CD4-positive, alpha-beta memory T cell (primary cell): Measurements from ENCODE around the gene LRP10. TPM values are rescaled to one million over a fixed set of nuclear protein-coding genes. Genes with fewer than 3 reads are reported as not detected.

Source experiments
- CTCF ChIA-PET: fragments of 350-600 bp; sonication (Branson Sonifier 250); formaldehyde crosslinking; loops from one replicate; lab custom pipeline; 2021; ENCODE audit warnings: inconsistent platforms; ENCODE audit not compliant: partially characterized antibody; lab: Charles Lee
- POLR2A ChIA-PET: fragments of 350-600 bp; sonication (Branson Sonifier 250); formaldehyde crosslinking; loops from one replicate; lab custom pipeline; 2021; ENCODE audit not compliant: partially characterized antibody; lab: Charles Lee
- DNase-seq, 5 donors: peaks; one replicate each; pipeline versions ENCODE4 v3.0.0 to v3.0.0-alpha.2; 2020 to 2022; ENCODE audit warnings: mixed read lengths in 1 of 5
- H3K27ac ChIP-seq: one replicate; pipeline ENCODE4 v1.7.0; 2013; ENCODE audit warnings: low read depth, low read length
- H3K27me3 ChIP-seq: 2 replicates; pipeline ENCODE4 v1.7.0; 2013; ENCODE audit warnings: mild to moderate bottlenecking, low read length, moderate library complexity; ENCODE audit not compliant: insufficient read depth
- H3K36me3 ChIP-seq: 2 replicates; pipeline ENCODE4 v1.7.0; 2013; ENCODE audit warnings: mild to moderate bottlenecking, low read length, moderate library complexity; ENCODE audit not compliant: insufficient read depth
- H3K4me1 ChIP-seq: 2 replicates; pipeline ENCODE4 v1.7.0; 2013; ENCODE audit warnings: mild to moderate bottlenecking, low read length, moderate library complexity; ENCODE audit not compliant: insufficient read depth
- H3K4me3 ChIP-seq, 2 donors: one replicate each; pipeline ENCODE4 v1.7.0; 2013; ENCODE audit warnings: low read length in 2 of 2, mild to moderate bottlenecking in 1 of 2
- H3K9me3 ChIP-seq, 2 donors: one replicate each; pipeline ENCODE4 v1.7.0; 2013; ENCODE audit warnings: low read length in 2 of 2, control low read depth in 1 of 2; ENCODE audit not compliant: control insufficient read depth in 1 of 2
- H3K27ac Mint-ChIP-seq, 7 donors: one replicate each; pipeline ENCODE4 v1.8.0; 2020 to 2021; ENCODE audit warnings: mixed read lengths in 7 of 7, mild to moderate bottlenecking in 6 of 7, inconsistent platforms in 3 of 7, moderate library complexity in 3 of 7
- H3K27me3 Mint-ChIP-seq, 2 donors: one replicate each; pipeline ENCODE4 v1.8.0; 2020 to 2021; ENCODE audit warnings: mixed read lengths in 2 of 2
- H3K36me3 Mint-ChIP-seq, 2 donors: one replicate each; pipeline ENCODE4 v1.8.0; 2020 to 2021; ENCODE audit warnings: mixed read lengths in 2 of 2, inconsistent platforms in 1 of 2, mild to moderate bottlenecking in 1 of 2
- H3K4me1 Mint-ChIP-seq, 4 donors: one replicate each; pipeline ENCODE4 v1.8.0; 2020 to 2021; ENCODE audit warnings: mixed read lengths in 4 of 4, mild to moderate bottlenecking in 1 of 4
- H3K4me3 Mint-ChIP-seq, 8 donors: one replicate each; pipeline ENCODE4 v1.8.0; 2020 to 2021; ENCODE audit warnings: mixed read lengths in 8 of 8, mild to moderate bottlenecking in 7 of 8, moderate library complexity in 6 of 8, inconsistent platforms in 3 of 8
- H3K9me3 Mint-ChIP-seq, 8 donors: one replicate each; pipeline ENCODE4 v1.8.0; 2020 to 2021; ENCODE audit warnings: mixed read lengths in 8 of 8, mild to moderate bottlenecking in 5 of 8, inconsistent platforms in 3 of 8, moderate library complexity in 1 of 8
- intact Hi-C: fragments of 100-400 bp; cut with micrococcal nuclease; formaldehyde crosslinking; loops from one replicate; pipeline ENCODE4 v1.15.1; 2023
- polyA plus RNA-seq, 2 donors: library from polyadenylated mRNA; unstranded; fragments of 300-500 nt; fragmentation: Illumina TruSeq; gene quantifications; one replicate each; pipeline ENCODE4 v1.2.3, GENCODE V29; 2021
- total RNA-seq, 2 experiments: library from RNA; stranded (reverse); gene quantifications; one replicate each; pipeline ENCODE4 v1.2.3, GENCODE V29; 2021

LRP10 gene
- total and polyA plus RNA-seq, 4 experiments from 2014 or later = 92.0 to 118 (median 95.6) TPM

GRCh38 chr14:22843123-22843925 is 28.2 kb upstream of the LRP10 start:
- no peaks in the 10 kb centered on the region for H3K4me1 Mint-ChIP-seq
- no peaks in the 10 kb centered on the region for H3K9me3 Mint-ChIP-seq
- CTCF ChIA-PET = interaction anchor here (1.2 to 3.1 kb wide), 5 partner anchors 10 to 273 kb away, joined by 3 to 13 read pairs (median 5); no protein-coding TSS in a partner anchor
- no peaks in the 10 kb centered on the region for H3K9me3 ChIP-seq
- H3K27ac Mint-ChIP-seq = no peak overlapping the region
- no peaks in the 10 kb centered on the region for H3K4me1 ChIP-seq
- no peak overlapping the region for H3K27ac ChIP-seq
- no peak for DNase-seq
- H3K4me3 Mint-ChIP-seq = no peak overlapping the region
- peaks cover 6% of the 10 kb centered on the region for H3K27me3 ChIP-seq
- intact Hi-C loops = no loop called here
- H3K27me3 Mint-ChIP-seq = peaks cover 7 to 23% of the 10 kb centered on the region in 2 donors
- H3K36me3 Mint-ChIP-seq = no peaks in the 10 kb centered on the region
- no peaks in the 10 kb centered on the region for H3K36me3 ChIP-seq
- POLR2A ChIA-PET = no interaction called here
- H3K4me3 ChIP-seq = no peak overlapping the region

GRCh38 chr14:22844221-22845102 is 27.1 kb upstream of the LRP10 start:
- H3K27me3 Mint-ChIP-seq = peaks cover 3 to 14% of the 10 kb centered on the region in 2 donors
- no peak overlapping the region for H3K27ac Mint-ChIP-seq
- Histone ChIP-seq H3K4me3 (no peak overlapping the region), H3K27me3 (no peaks in the 10 kb centered on the region), H3K9me3 (no peaks in the 10 kb centered on the region), H3K27ac (no peak overlapping the region), H3K36me3 (no peaks in the 10 kb centered on the region), H3K4me1 (no peaks in the 10 kb centered on the region)
- no peak for DNase-seq
- intact Hi-C loops = no loop called here
- H3K9me3 Mint-ChIP-seq = peaks cover 0 to 1% (median 0%) of the 10 kb centered on the region in 8 donors
- no peaks in the 10 kb centered on the region for H3K36me3 Mint-ChIP-seq
- ChIA-PET CTCF (interaction anchor here (0.8 to 3.1 kb wide), 6 partner anchors 9 to 274 kb away, joined by 3 to 13 read pairs (median 4); no protein-coding TSS in a partner anchor), POLR2A (interaction anchor here (1.2 kb wide), 1 partner anchor 44 kb away, joined by 6 read pairs; no protein-coding TSS in a partner anchor)
- H3K4me3 Mint-ChIP-seq = no peak overlapping the region
- no peaks in the 10 kb centered on the region for H3K4me1 Mint-ChIP-seq

DNA sequence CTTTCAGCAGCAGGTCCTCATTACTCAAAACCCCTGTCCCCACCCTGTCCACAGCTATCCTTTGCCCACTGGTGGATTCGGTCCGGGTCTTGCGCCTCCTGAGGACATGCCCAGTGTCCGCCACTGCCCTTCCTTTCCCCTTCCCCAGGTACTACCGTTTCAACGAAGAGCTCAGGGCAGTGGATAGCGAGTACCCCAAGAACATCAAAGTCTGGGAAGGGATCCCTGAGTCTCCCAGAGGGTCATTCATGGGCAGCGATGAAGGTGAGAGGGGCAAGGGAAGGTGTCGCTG is 26.5 kb upstream of the LRP10 start:
- ChIA-PET CTCF (interaction anchor here (0.8 to 3.1 kb wide), 6 partner anchors 8 to 274 kb away, joined by 3 to 13 read pairs (median 4); no protein-coding TSS in a partner anchor), POLR2A (interaction anchor here (1.2 kb wide), 1 partner anchor 44 kb away, joined by 6 read pairs; no protein-coding TSS in a partner anchor)
- intact Hi-C loops = no loop called here
- Mint-ChIP-seq H3K9me3 (peaks cover 0 to 1% (median 0%) of the 10 kb centered on the region in 8 donors), H3K27me3 (peaks cover 3 to 13% of the 10 kb centered on the region in 2 donors), H3K4me1 (no peaks in the 10 kb centered on the region), H3K4me3 (no peak overlapping the region), H3K36me3 (no peaks in the 10 kb centered on the region), H3K27ac (no peak overlapping the region)
- Histone ChIP-seq H3K4me3 (no peak overlapping the region), H3K9me3 (no peaks in the 10 kb centered on the region), H3K36me3 (no peaks in the 10 kb centered on the region), H3K27me3 (no peaks in the 10 kb centered on the region), H3K27ac (no peak overlapping the region), H3K4me1 (no peaks in the 10 kb centered on the region)
- DNase-seq = no peak

DNA sequence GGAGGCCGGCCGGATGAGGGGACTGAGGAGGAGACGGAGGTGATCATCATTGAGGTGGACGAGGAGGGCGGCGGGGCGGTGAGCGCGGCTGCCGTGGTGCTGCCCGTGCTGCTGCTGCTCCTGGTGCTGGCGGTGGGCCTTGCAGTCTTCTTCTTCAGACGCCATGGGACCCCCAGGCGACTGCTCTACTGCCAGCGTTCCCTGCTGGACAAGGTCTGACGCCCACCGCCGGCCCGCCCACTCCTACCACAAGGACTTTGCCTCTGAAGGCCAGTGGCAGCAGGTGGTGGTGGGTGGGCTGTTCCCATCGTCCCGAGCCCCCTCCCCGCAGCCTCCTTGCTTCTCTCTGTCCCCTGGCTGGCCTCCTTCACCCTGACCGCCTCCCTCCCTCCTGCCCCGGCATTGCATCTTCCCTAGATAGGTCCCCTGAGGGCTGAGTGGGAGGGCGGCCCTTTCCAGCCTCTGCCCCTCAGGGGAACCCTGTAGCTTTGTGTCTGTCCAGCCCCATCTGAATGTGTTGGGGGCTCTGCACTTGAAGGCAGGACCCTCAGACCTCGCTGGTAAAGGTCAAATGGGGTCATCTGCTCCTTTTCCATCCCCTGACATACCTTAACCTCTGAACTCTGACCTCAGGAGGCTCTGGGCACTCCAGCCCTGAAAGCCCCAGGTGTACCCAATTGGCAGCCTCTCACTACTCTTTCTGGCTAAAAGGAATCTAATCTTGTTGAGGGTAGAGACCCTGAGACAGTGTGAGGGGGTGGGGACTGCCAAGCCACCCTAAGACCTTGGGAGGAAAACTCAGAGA is 25.5 kb upstream of the LRP10 start:
- ChIA-PET CTCF (interaction anchor here (0.8 to 2.0 kb wide), 3 partner anchors 9 to 56 kb away, joined by 3 to 6 read pairs (median 4); no protein-coding TSS in a partner anchor), POLR2A (interaction anchor here (1.2 kb wide), 1 partner anchor 43 kb away, joined by 6 read pairs; no protein-coding TSS in a partner anchor)
- peaks cover 3 to 8% of the 10 kb centered on the region in 2 donors for H3K27me3 Mint-ChIP-seq

DNA sequence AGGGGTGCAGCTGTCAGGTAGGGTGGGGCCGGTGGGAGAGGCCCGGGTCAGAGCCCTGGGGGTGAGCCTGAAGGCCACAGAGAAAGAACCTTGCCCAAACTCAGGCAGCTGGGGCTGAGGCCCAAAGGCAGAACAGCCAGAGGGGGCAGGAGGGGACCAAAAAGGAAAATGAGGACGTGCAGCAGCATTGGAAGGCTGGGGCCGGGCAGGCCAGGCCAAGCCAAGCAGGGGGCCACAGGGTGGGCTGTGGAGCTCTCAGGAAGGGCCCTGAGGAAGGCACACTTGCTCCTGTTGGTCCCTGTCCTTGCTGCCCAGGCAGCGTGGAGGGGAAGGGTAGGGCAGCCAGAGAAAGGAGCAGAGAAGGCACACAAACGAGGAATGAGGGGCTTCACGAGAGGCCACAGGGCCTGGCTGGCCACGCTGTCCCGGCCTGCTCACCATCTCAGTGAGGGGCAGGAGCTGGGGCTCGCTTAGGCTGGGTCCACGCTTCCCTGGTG is 24.7 kb upstream of the LRP10 start:
- no peak for DNase-seq
- Mint-ChIP-seq H3K9me3 (peaks cover 0 to 1% (median 0%) of the 10 kb centered on the region in 8 donors), H3K27ac (no peak overlapping the region), H3K4me3 (no peak overlapping the region), H3K27me3 (peaks cover 3 to 5% of the 10 kb centered on the region in 2 donors), H3K36me3 (no peaks in the 10 kb centered on the region), H3K4me1 (no peaks in the 10 kb centered on the region)
- Histone ChIP-seq H3K9me3 (no peaks in the 10 kb centered on the region), H3K27me3 (no peaks in the 10 kb centered on the region), H3K27ac (no peak overlapping the region), H3K4me1 (no peaks in the 10 kb centered on the region), H3K36me3 (no peaks in the 10 kb centered on the region), H3K4me3 (no peak overlapping the region)
- intact Hi-C loops = no loop called here
- ChIA-PET CTCF (interaction anchor here (0.8 to 2.0 kb wide), 2 partner anchors 11 to 55 kb away, joined by 3 to 6 read pairs; no protein-coding TSS in a partner anchor), POLR2A (no interaction called here)

More for the DNA sequence above, 25.5 kb upstream of the LRP10 start:
- H3K9me3 ChIP-seq = no peaks in the 10 kb centered on the region
- no peaks in the 10 kb centered on the region for H3K4me1 Mint-ChIP-seq
- no peaks in the 10 kb centered on the region for H3K27me3 ChIP-seq
- DNase-seq = no peak
- peaks cover 0 to 1% (median 0%) of the 10 kb centered on the region in 8 donors for H3K9me3 Mint-ChIP-seq
- H3K27ac ChIP-seq = no peak overlapping the region
- no peaks in the 10 kb centered on the region for H3K36me3 ChIP-seq
- intact Hi-C loops = no loop called here
- no peaks in the 10 kb centered on the region for H3K36me3 Mint-ChIP-seq
- no peak overlapping the region for H3K4me3 ChIP-seq
- H3K4me1 ChIP-seq = no peaks in the 10 kb centered on the region
- H3K27ac Mint-ChIP-seq = no peak overlapping the region
- H3K4me3 Mint-ChIP-seq = no peak overlapping the region

- no peaks in the 10 kb centered on the region for H3K36me3 ChIP-seq
- CTCF ChIA-PET = interaction anchor here (1.0 to 19.6 kb wide), 4 partner anchors 23 to 54 kb away, joined by 3 to 403 read pairs (median 4); partner anchors contain the start of gene MRPL52
- Mint-ChIP-seq H3K9me3 (peaks cover 0 to 1% (median 0%) of the 10 kb centered on the region in 8 donors), H3K36me3 (no peaks in the 10 kb centered on the region), H3K27me3 (peaks cover 3 to 5% of the 10 kb centered on the region in 2 donors), H3K27ac (peak overlapping the region in 1 of 7 donors; percentile 19), H3K4me1 (peaks cover 0 to 2% (median under 1%) of the 10 kb centered on the region in 4 donors), H3K4me3 (no peak overlapping the region)
- peaks cover under 1% of the 10 kb centered on the region for H3K4me1 ChIP-seq
- no peak for DNase-seq
- no peak overlapping the region for H3K4me3 ChIP-seq
- intact Hi-C loops = no loop called here
- POLR2A ChIA-PET = no interaction called here
- H3K9me3 ChIP-seq = no peaks in the 10 kb centered on the region
- no peak overlapping the region for H3K27ac ChIP-seq
- H3K27me3 ChIP-seq = no peaks in the 10 kb centered on the region
Observed at GRCh38 chr14:22847661-22848341, 23.7 kb upstream of the LRP10 start.
